GM21723 (cell line): ENCODE data around the gene ROBO1.

Experiments used
- ATAC-seq: cut with Tn5 transposase; IDR thresholded peaks from one replicate; pipeline ENCODE4 v1.9.1; 2021; ENCODE audit warnings: mild to moderate bottlenecking, moderate library complexity; ENCODE audit not compliant: unreplicated experiment

Gene ROBO1

GRCh38 chr3:78825118-78825857, 942.5 kb downstream of the ROBO1 start:
- ATAC-seq = no peak

GRCh38 chr3:78823859-78824258, 943.9 kb downstream of the ROBO1 start:
- ATAC-seq = no peak

- no peak for ATAC-seq
Observed at GRCh38 chr3:78823434-78823833, 944.4 kb downstream of the ROBO1 start.

GRCh38 chr3:78822726-78823125, 945.1 kb downstream of the ROBO1 start:
- ATAC-seq = no peak

GRCh38 chr3:78820542-78820941, 947.3 kb downstream of the ROBO1 start:
- ATAC-seq = no peak

GRCh38 chr3:78818161-78818985, 949.4 kb downstream of the ROBO1 start:
- ATAC-seq = no peak

- ATAC-seq = no peak
Observed at GRCh38 chr3:78814893-78815562, 952.8 kb downstream of the ROBO1 start.

- ATAC-seq = no peak
Observed at GRCh38 chr3:78812166-78812565, 955.6 kb downstream of the ROBO1 start.

GRCh38 chr3:78809966-78810365, 957.8 kb downstream of the ROBO1 start:
- ATAC-seq = no peak

GRCh38 chr3:78804251-78805037, 963.4 kb downstream of the ROBO1 start:
- no peak for ATAC-seq

- no peak for ATAC-seq
Observed at GRCh38 chr3:78802562-78802930, 965.3 kb downstream of the ROBO1 start.

- no peak for ATAC-seq
Observed at GRCh38 chr3:78801926-78802561, 965.8 kb downstream of the ROBO1 start.

- no peak for ATAC-seq
Observed at GRCh38 chr3:78799681-78800080, 968.1 kb downstream of the ROBO1 start.

GRCh38 chr3:78798266-78798832, 969.4 kb downstream of the ROBO1 start:
- no peak for ATAC-seq

GRCh38 chr3:78794431-78794830, 973.4 kb downstream of the ROBO1 start:
- ATAC-seq = no peak

- no peak for ATAC-seq
Observed at GRCh38 chr3:78792733-78793132, 975.1 kb downstream of the ROBO1 start.

GRCh38 chr3:78792212-78792611, 975.6 kb downstream of the ROBO1 start:
- ATAC-seq = no peak

GRCh38 chr3:78791753-78792152, 976.0 kb downstream of the ROBO1 start:
- no peak for ATAC-seq

GRCh38 chr3:78788839-78789238, 979.0 kb downstream of the ROBO1 start:
- ATAC-seq = no peak

GRCh38 chr3:78785004-78785403, 982.8 kb downstream of the ROBO1 start:
- ATAC-seq = no peak
